GM23338 (cell line): ENCODE measurements around the gene CCDC85B. TPM values are rescaled to one million over a fixed set of nuclear protein-coding genes. Genes with fewer than 3 reads are reported as not detected.

Experiments used
- ATAC-seq: fragments of 200-7000 bp; cut with Tn5 transposase; 3 replicates; pipeline ENCODE4 v1.9.1; 2020
- DNase-seq: peaks from one replicate; pipeline ENCODE4 v3.0.0-alpha.2; 2015; ENCODE audit warnings: low spot score
- H2AFZ ChIP-seq: fragments of 200-600 bp; sonication (generic); 2 replicates; pipeline ENCODE4 v1.8.0; 2016; ENCODE audit warnings: antibody characterized with exemption, mild to moderate bottlenecking, moderate library complexity
- H3F3A ChIP-seq: fragments of 200-600 bp; sonication (generic); replicated peaks from 2 replicates; pipeline ENCODE4 v1.8.0; 2017; ENCODE audit warnings: antibody characterized with exemption, mixed run types, low read depth
- H3K27ac ChIP-seq: fragments of 200-600 bp; sonication (generic); 2 replicates; pipeline ENCODE4 v1.6.1; 2016; ENCODE audit warnings: low read depth
- H3K27me3 ChIP-seq: fragments of 200-600 bp; sonication (generic); 2 replicates; pipeline ENCODE4 v1.8.0; 2016; ENCODE audit warnings: mild to moderate bottlenecking, mixed run types, moderate library complexity; ENCODE audit not compliant: insufficient read depth
- H3K36me3 ChIP-seq: fragments of 200-600 bp; sonication (generic); 2 replicates; pipeline ENCODE4 v1.8.0; 2016; ENCODE audit warnings: mild to moderate bottlenecking; ENCODE audit not compliant: insufficient read depth
- H3K4me1 ChIP-seq: fragments of 200-600 bp; sonication (generic); 2 replicates; pipeline ENCODE4 v1.8.0; 2016; ENCODE audit warnings: mild to moderate bottlenecking, moderate library complexity; ENCODE audit not compliant: insufficient read depth
- H3K4me2 ChIP-seq: fragments of 200-600 bp; sonication (generic); 2 replicates; pipeline ENCODE4 v1.7.1; 2017; ENCODE audit warnings: mixed run types
- H3K4me3 ChIP-seq: fragments of 200-600 bp; sonication (generic); 2 replicates; pipeline ENCODE4 v1.6.1; 2016; ENCODE audit warnings: mixed run types
- H3K79me2 ChIP-seq: fragments of 200-600 bp; sonication (generic); replicated peaks from 2 replicates; pipeline ENCODE4 v1.8.0; 2017; ENCODE audit warnings: mild to moderate bottlenecking; ENCODE audit not compliant: insufficient read depth
- H3K9me2 ChIP-seq: fragments of 200-600 bp; sonication (generic); 2 replicates; pipeline ENCODE4 v1.8.0; 2017; ENCODE audit not compliant: insufficient read depth
- H4K20me1 ChIP-seq: fragments of 200-600 bp; sonication (generic); replicated peaks from 2 replicates; pipeline ENCODE4 v1.8.0; 2017; ENCODE audit warnings: mild to moderate bottlenecking; ENCODE audit not compliant: insufficient read depth
- H3K27ac Mint-ChIP-seq: 2 replicates; pipeline ENCODE4 v1.8.0; 2020; ENCODE audit warnings: inconsistent platforms, mild to moderate bottlenecking, moderate library complexity, mixed read lengths
- H3K27me3 Mint-ChIP-seq: 3 replicates; pipeline ENCODE4 v1.8.0; 2022; ENCODE audit warnings: low read depth, mild to moderate bottlenecking, moderate library complexity, mixed read lengths, inconsistent platforms; ENCODE audit not compliant: insufficient read depth, poor library complexity
- H3K36me3 Mint-ChIP-seq: 3 replicates; pipeline ENCODE4 v1.8.0; 2021; ENCODE audit warnings: low read depth, mild to moderate bottlenecking, inconsistent platforms, moderate library complexity, mixed read lengths
- H3K4me1 Mint-ChIP-seq: 3 replicates; pipeline ENCODE4 v1.8.0; 2020; ENCODE audit warnings: mild to moderate bottlenecking, inconsistent platforms, mixed read lengths
- H3K4me3 Mint-ChIP-seq: 3 replicates; pipeline ENCODE4 v1.8.0; 2021; ENCODE audit warnings: moderate library complexity, mild to moderate bottlenecking, inconsistent platforms, mixed read lengths
- H3K9me3 Mint-ChIP-seq: 3 replicates; pipeline ENCODE4 v1.8.0; 2020; ENCODE audit warnings: moderate library complexity, mild to moderate bottlenecking, inconsistent platforms, mixed read lengths
- CREB1 ChIP-seq: fragments of 250-450 bp; sonication (Bioruptor Pico); IDR thresholded peaks from 2 replicates; pipeline ENCODE4 v1.5.0; 2020; ENCODE audit warnings: low read depth, mild to moderate bottlenecking, moderate library complexity
- EZH2phosphoT487 ChIP-seq: fragments of 200-600 bp; sonication (generic); IDR thresholded peaks from one replicate; pipeline ENCODE4 v1.8.1; 2018; ENCODE audit warnings: antibody characterized with exemption; ENCODE audit not compliant: unreplicated experiment
- NANOG ChIP-seq: IDR thresholded peaks from 2 replicates; pipeline ENCODE4 v1.6.1; 2016; ENCODE audit warnings: antibody characterized with exemption, borderline replicate concordance
- POLR2AphosphoS5 ChIP-seq: IDR thresholded peaks from 2 replicates; pipeline ENCODE4 v1.6.1; 2016; ENCODE audit warnings: antibody characterized with exemption, low read depth
- ZNF331 ChIP-seq: fragments of 250-450 bp; sonication (Bioruptor Pico); IDR thresholded peaks from 2 replicates; pipeline ENCODE4 v1.5.0; 2020; ENCODE audit warnings: low read depth, mild to moderate bottlenecking, moderate library complexity
- ZNF462 ChIP-seq: fragments of 250-450 bp; sonication (Bioruptor Pico); IDR thresholded peaks from 2 replicates; pipeline ENCODE4 v1.5.0; 2020; ENCODE audit warnings: mild to moderate bottlenecking, moderate library complexity
- polyA plus RNA-seq: library from polyadenylated mRNA; unstranded; fragments of >200 nt; fragmentation: Nextera tagmentation; extraction: Ambion mirVana; gene quantifications from 2 replicates; pipeline ENCODE4 v1.2.1, GENCODE V29; 2016
- total RNA-seq: library from RNA; depleted of rRNA; stranded (reverse); fragments of >200 nt; shearing (Covaris generic); gene quantifications from 2 replicates; pipeline ENCODE4 v1.2.3, GENCODE V29; 2014
- TF ChIP-seq, protein P1 (sequence below), 2 experiments: fragments of 200-600 bp in 1 of 2; sonication (generic) in 1 of 2; conservative IDR thresholded peaks; 2 replicates each; pipeline versions ENCODE4 v1.5.1 to v1.6.1; 2016 to 2017; ENCODE audit warnings: antibody characterized with exemption in 2 of 2, low read depth in 2 of 2, mild to moderate bottlenecking in 2 of 2, moderate library complexity in 1 of 2
- TF ChIP-seq, protein P2 (sequence below): IDR thresholded peaks from 2 replicates; pipeline ENCODE4 v1.6.1; 2016; ENCODE audit warnings: antibody characterized with exemption

CCDC85B gene
- total and polyA plus RNA-seq, 2 experiments from 2014 or later = 54.5 to 66.3 TPM

DNA sequence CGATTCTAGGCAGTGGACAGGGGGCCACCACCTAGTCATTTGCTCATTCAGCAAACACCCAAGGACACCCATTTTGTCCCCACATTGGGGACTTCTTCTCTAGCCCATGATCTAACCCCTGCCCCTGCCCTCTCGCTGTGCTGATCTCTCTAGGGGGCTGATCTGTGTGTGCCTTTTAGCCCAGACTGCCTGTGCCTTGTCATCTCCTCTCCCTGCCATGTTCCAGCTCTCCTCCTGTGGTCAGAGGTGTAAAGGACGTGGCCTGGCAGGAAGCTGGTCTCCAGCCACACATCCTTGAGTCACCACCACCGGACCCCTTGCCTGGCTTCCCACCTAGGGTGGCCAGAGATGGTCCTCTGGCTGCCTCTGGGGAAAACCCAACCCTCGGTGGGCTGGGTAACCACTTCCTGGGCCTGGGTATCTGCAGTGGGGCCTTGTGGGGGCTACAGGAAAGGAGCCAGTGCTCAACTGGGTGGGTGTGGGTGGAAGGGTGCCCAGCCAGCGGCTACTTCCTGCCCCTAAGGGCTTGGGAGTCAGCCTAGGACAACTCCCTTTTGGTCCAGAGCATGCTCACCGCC, 9.5 kb upstream of the CCDC85B start (continued):
- TF ChIP-seq, protein P1, sequence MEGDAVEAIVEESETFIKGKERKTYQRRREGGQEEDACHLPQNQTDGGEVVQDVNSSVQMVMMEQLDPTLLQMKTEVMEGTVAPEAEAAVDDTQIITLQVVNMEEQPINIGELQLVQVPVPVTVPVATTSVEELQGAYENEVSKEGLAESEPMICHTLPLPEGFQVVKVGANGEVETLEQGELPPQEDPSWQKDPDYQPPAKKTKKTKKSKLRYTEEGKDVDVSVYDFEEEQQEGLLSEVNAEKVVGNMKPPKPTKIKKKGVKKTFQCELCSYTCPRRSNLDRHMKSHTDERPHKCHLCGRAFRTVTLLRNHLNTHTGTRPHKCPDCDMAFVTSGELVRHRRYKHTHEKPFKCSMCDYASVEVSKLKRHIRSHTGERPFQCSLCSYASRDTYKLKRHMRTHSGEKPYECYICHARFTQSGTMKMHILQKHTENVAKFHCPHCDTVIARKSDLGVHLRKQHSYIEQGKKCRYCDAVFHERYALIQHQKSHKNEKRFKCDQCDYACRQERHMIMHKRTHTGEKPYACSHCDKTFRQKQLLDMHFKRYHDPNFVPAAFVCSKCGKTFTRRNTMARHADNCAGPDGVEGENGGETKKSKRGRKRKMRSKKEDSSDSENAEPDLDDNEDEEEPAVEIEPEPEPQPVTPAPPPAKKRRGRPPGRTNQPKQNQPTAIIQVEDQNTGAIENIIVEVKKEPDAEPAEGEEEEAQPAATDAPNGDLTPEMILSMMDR (conservative IDR thresholded peaks at IDR 0.05; ENCODE audit: low read depth in 2 of 2) = no peak
- TF ChIP-seq CREB1 (CRISPR knock-in tag) (no peak), NANOG (no peak), ZNF331 (CRISPR knock-in tag) (no peak), POLR2AphosphoS5 (no peak)

DNA sequence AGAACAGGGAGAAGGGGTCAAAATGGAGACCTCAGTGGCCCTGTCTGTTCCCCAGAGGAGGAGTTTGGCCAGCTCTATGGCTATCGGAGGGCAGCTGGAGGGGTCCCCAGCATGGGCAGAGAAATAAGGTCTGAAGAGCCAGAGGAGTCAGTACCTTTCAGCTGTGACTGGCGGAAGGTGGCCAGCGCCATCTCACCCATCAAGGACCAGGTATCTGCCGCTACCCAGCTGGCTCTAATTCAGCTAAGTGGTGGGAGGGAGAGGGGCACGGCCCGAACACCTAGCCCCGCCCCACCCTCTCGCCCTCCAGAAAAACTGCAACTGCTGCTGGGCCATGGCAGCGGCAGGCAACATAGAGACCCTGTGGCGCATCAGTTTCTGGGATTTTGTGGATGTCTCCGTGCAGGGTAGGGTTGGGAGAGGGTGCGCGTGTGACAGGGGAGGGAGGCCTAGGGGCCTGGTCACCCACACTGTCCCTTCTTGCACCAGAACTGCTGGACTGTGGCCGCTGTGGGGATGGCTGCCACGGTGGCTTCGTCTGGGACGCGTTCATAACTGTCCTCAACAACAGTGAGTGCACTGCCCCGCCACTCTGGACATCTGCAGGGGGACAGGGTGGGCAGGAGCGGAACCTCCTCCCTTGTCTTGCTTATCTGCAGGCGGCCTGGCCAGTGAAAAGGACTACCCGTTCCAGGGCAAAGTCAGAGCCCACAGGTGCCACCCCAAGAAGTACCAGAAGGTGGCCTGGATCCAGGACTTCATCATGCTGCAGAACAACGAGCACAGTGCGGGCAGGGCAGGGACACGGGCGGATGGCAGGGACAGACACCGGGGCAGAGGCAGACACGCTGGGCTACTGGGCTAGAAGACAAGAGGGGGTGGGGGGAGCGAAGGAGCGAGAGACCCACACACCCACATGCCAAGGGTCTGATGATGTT, 8.1 kb upstream of the CCDC85B start:
- peaks cover 16% of the 10 kb centered on the region for H3F3A ChIP-seq
- ATAC-seq = no peak
- Mint-ChIP-seq H3K4me3 (no peak overlapping the region), H3K27ac (no peak overlapping the region), H3K27me3 (peaks cover 16% of the 10 kb centered on the region), H3K9me3 (peaks cover 2% of the 10 kb centered on the region; the same call in 1 of the 3 replicates), H3K4me1 (peaks cover 13% of the 10 kb centered on the region), H3K36me3 (peaks cover 44% of the 10 kb centered on the region)
- H4K20me1 ChIP-seq = peaks cover 15% of the 10 kb centered on the region; the same call in 1 of the 2 replicates
- no peak overlapping the region for H3K27ac ChIP-seq
- no peak overlapping the region for H3K4me3 ChIP-seq
- TF ChIP-seq CREB1 (CRISPR knock-in tag) = no peak
- TF ChIP-seq, protein P2, sequence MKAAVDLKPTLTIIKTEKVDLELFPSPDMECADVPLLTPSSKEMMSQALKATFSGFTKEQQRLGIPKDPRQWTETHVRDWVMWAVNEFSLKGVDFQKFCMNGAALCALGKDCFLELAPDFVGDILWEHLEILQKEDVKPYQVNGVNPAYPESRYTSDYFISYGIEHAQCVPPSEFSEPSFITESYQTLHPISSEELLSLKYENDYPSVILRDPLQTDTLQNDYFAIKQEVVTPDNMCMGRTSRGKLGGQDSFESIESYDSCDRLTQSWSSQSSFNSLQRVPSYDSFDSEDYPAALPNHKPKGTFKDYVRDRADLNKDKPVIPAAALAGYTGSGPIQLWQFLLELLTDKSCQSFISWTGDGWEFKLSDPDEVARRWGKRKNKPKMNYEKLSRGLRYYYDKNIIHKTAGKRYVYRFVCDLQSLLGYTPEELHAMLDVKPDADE = no peak
- TF ChIP-seq, protein P1 (conservative IDR thresholded peaks at IDR 0.05; ENCODE audit: low read depth in 2 of 2) = no peak
- no peak for TF ChIP-seq ZNF462
- TF ChIP-seq EZH2phosphoT487 = no peak
- peaks cover 14% of the 10 kb centered on the region; the same call in 1 of the 2 replicates for H3K36me3 ChIP-seq
- no peaks in the 10 kb centered on the region for H3K9me2 ChIP-seq
- H3K27me3 ChIP-seq = no peaks in the 10 kb centered on the region
- DNase-seq = no peak
- H3K79me2 ChIP-seq = 0 out of 2 replicates have a peak, but pooled peaks cover 9% of the 10 kb centered on the region
- no peak overlapping the region for H2AFZ ChIP-seq
- H3K4me2 ChIP-seq = no peak overlapping the region
- peaks cover 5% of the 10 kb centered on the region; the same call in 1 of the 2 replicates for H3K4me1 ChIP-seq
